Keratinocyte (primary cell): Measurements from ENCODE around the gene SPRYD3. TPM values are rescaled to one million over a fixed set of nuclear protein-coding genes. Genes with fewer than 3 reads are reported as not detected.

ENCODE experiments used
- DNase-seq: peaks from one replicate; pipeline ENCODE4 v3.0.0-alpha.2; 2011; ENCODE audit warnings: low read depth, missing footprints, low spot score
- FAIRE-seq: peaks from 2 replicates; lab custom pipeline; 2011; peaks lifted over from hg19 to GRCh38; lab: Jason Lieb, UNC
- H2AFZ ChIP-seq: 2 replicates; pipeline ENCODE4 v1.6.0; 2012; ENCODE audit warnings: low read length, control low read depth, inconsistent platforms; ENCODE audit not compliant: control insufficient read depth
- H3K27ac ChIP-seq: 2 replicates; pipeline ENCODE4 v1.5.1; 2011; ENCODE audit warnings: low read length; ENCODE audit not compliant: control insufficient read depth, insufficient read depth
- H3K27me3 ChIP-seq: 3 replicates; pipeline ENCODE4 v1.6.0; 2011; ENCODE audit warnings: low read length; ENCODE audit not compliant: control insufficient read depth, insufficient read depth; ENCODE audit errors: extremely low read depth
- H3K36me3 ChIP-seq, 2 experiments: 2 replicates in 1 of 2; 3 replicates in 1 of 2; pipeline ENCODE4 v1.5.1; 2011; ENCODE audit warnings: low read length in 2 of 2, mild to moderate bottlenecking in 1 of 2; ENCODE audit not compliant: control insufficient read depth in 2 of 2, insufficient read depth in 2 of 2; ENCODE audit errors: extremely low read depth in 1 of 2
- H3K4me1 ChIP-seq: 3 replicates; pipeline ENCODE4 v1.5.1; 2011; ENCODE audit warnings: low read length; ENCODE audit not compliant: control insufficient read depth, insufficient read depth; ENCODE audit errors: extremely low read depth
- H3K4me2 ChIP-seq: 3 replicates; pipeline ENCODE4 v1.6.0; 2011; ENCODE audit warnings: low read depth, low read length; ENCODE audit not compliant: control insufficient read depth, insufficient read depth; ENCODE audit errors: extremely low read depth
- H3K4me3 ChIP-seq, 3 experiments: fragments of 200-600 bp in 1 of 3; sonication (generic) in 1 of 3; 2 replicates in 2 of 3; 3 replicates in 1 of 3; pipeline ENCODE4 v1.5.1; 2011 to 2016; ENCODE audit warnings: low read length in 3 of 3, mild to moderate bottlenecking in 3 of 3, control low read depth in 2 of 3, inconsistent platforms in 1 of 3, low read depth in 1 of 3, mixed read lengths in 1 of 3, mixed run types in 1 of 3, moderate library complexity in 1 of 3; ENCODE audit not compliant: control insufficient read depth in 2 of 3, insufficient read depth in 2 of 3; ENCODE audit errors: extremely low read depth in 1 of 3
- H3K79me2 ChIP-seq: 2 replicates; pipeline ENCODE4 v1.6.0; 2012; ENCODE audit warnings: low read length; ENCODE audit not compliant: control insufficient read depth, insufficient read depth
- H3K9ac ChIP-seq: 3 replicates; pipeline ENCODE4 v1.6.0; 2011; ENCODE audit warnings: low read length; ENCODE audit not compliant: control insufficient read depth, insufficient read depth; ENCODE audit errors: extremely low read depth
- H3K9me1 ChIP-seq: 3 replicates; pipeline ENCODE4 v1.6.0; 2011; ENCODE audit warnings: low read length; ENCODE audit not compliant: control insufficient read depth, insufficient read depth; ENCODE audit errors: extremely low read depth
- H3K9me3 ChIP-seq: 2 replicates; pipeline ENCODE4 v1.5.1; 2012; ENCODE audit warnings: low read depth, low read length; ENCODE audit not compliant: control insufficient read depth
- H4K20me1 ChIP-seq: 3 replicates; pipeline ENCODE4 v1.6.0; 2011; ENCODE audit warnings: low read length; ENCODE audit not compliant: control insufficient read depth, insufficient read depth; ENCODE audit errors: extremely low read depth
- CTCF ChIP-seq, 3 experiments: IDR thresholded peaks in 1 of 3; conservative IDR thresholded peaks in 1 of 3; optimal IDR thresholded peaks in 1 of 3; 2 replicates in 2 of 3; 3 replicates in 1 of 3; pipeline versions ENCODE3 to v1.5.1; 2011; ENCODE audit warnings: low read length in 3 of 3, mild to moderate bottlenecking in 3 of 3, moderate library complexity in 2 of 3, control low read depth in 1 of 3, inconsistent platforms in 1 of 3; ENCODE audit not compliant: insufficient read depth in 2 of 3; ENCODE audit errors: extremely low read depth in 1 of 3
- EZH2 ChIP-seq: IDR thresholded peaks from one replicate; pipeline ENCODE4 v1.6.1; 2012; ENCODE audit warnings: inconsistent platforms, mild to moderate bottlenecking, low read length, moderate library complexity
- dilution Hi-C: fragments of 300-500 bp; cut with MboI; formaldehyde crosslinking; loops from one replicate; pipeline ENCODE4 v1.7.0; 2020; ENCODE audit warnings: low sequenced_read_pairs; ENCODE audit not compliant: extremely low pct_ligation_motif_present
- polyA plus RNA-seq, 5 experiments: library from polyadenylated mRNA; depleted of rRNA in 3 of 5; stranded (reverse) in 3 of 5; stranded (forward) in 1 of 5; unstranded in 1 of 5; fragments of >200 nt; gene quantifications; 1 replicate in 1 of 5; 2 replicates in 3 of 5; 3 replicates in 1 of 5; pipeline versions ENCODE4 v1.2.1 to v1.2.3, GENCODE V29; 2011 to 2012; ENCODE audit warnings: missing spikeins in 2 of 5, low read depth in 1 of 5, low replicate concordance in 1 of 5

Gene SPRYD3
- polyA plus RNA-seq, 1 donor (not counting 4 experiments of a cell fraction or from before 2014, with no cell fraction given), result 27.5 TPM

DNA sequence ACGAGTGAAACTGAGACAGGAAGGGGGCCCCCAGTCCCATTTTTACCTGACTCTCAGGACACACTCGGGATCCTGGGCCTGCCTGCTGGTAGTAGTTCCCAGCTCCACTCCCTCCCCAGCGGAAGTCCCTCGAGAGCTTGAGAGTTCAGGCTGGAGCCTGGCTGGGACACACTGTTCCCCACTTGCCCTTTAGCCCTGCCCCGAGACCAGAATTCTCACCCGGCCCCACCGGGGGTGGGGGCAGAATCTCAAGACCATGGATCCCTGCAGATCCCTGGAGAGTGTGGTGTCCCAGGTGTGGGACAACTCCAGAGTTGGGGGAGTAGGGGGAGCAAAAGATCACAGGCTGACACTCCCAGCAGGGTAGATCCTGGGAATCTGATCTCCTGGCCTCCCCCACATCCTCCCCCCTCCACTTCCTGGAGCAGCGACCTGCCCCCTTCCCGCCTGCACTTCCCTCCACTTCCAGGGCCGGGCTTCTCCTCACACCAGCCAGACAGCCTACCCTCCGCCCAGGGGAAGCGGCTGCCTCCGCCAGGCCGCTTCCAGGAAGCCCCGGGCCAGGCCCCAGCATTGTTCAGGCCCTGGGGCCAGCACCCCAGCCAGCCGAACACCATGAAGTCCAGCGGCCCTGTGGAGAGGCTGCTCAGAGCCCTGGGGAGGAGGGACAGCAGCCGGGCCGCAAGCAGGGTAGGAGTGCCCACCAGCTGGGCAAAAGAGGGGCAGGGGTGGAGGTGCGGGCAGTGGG lies 29.4 kb downstream of the SPRYD3 start, which contains the start of gene TNS2:
TSS of gene TNS2 (plus strand) at position 495 of the 748 bp plus-strand sequence. CDS start at position 616, 121 bp downstream.
- FAIRE-seq, result no peak
- no peak for DNase-seq
- Histone ChIP-seq H3K4me2 (peak within 1 kb of the TSS; percentile 51), H3K4me3 (no peak within 1 kb of the TSS), H3K36me3 (peaks cover 0 to 3% of the 10 kb centered on the region in 2 experiments), H3K4me1 (peaks cover 51% of the 10 kb centered on the region), H3K27ac (no peak within 1 kb of the TSS), H3K27me3 (no peaks in the 10 kb centered on the region), H2AFZ (no peak within 1 kb of the TSS), H3K79me2 (no peaks in the 10 kb centered on the region), H4K20me1 (no peaks in the 10 kb centered on the region), H3K9ac (peak within 1 kb of the TSS; percentile 18), H3K9me1 (peaks cover 3% of the 10 kb centered on the region), H3K9me3 (no peaks in the 10 kb centered on the region)
- dilution Hi-C loops, result no loop called here
- TF ChIP-seq CTCF (optimal IDR thresholded peaks at IDR 0.05 in 1 of 3, IDR thresholded peaks at IDR 0.05 in 1 of 3, conservative IDR thresholded peaks at IDR 0.05 in 1 of 3; ENCODE audit: extremely low read depth in 1 of 3, insufficient read depth in 2 of 3, low read length in 3 of 3) (no peak), EZH2 (no peak)

DNA sequence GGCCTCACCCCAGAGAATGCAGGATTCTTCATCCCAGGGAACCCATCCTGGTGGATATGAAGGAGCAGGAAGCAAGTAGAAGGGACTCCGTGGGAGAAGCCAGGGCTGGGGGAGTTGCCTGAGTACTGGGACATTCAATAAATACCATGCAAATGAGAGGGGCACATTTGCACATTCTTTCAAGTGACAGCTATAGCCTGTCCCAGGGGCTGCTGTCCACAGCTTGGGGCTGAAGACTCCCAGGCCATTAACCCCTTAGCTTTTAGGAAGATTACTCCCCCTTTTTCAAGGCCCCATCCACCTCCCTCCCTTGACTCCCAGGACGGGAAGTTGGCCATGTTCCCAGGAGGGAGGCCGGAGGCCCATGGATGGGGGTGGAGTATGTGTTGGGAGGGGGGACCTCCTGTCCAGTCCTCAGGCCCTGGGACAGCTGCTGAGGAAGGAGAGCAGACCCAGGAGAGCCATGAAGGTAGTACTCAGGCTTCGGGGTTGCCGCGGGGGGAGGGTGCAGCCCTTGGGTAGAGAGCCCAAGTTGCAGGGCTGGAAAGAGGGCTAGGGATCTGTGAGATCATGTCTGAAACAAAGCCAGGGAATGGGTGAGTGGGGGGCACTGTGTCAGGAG lies 30.3 kb downstream of the SPRYD3 start:
- dilution Hi-C loops, result no loop called here
- Histone ChIP-seq H3K9ac (no peak overlapping the region), H3K4me2 (peak overlapping the region; percentile 28), H3K4me1 (peaks cover 50% of the 10 kb centered on the region), H3K9me1 (peaks cover 4% of the 10 kb centered on the region), H3K9me3 (no peaks in the 10 kb centered on the region), H3K79me2 (no peaks in the 10 kb centered on the region), H3K36me3 (peaks cover 0 to 3% of the 10 kb centered on the region in 2 experiments), H2AFZ (no peak overlapping the region), H3K27me3 (no peaks in the 10 kb centered on the region), H3K4me3 (no peak overlapping the region), H4K20me1 (no peaks in the 10 kb centered on the region), H3K27ac (no peak overlapping the region)
- FAIRE-seq (no peak), DNase-seq (no peak)
- TF ChIP-seq CTCF (optimal IDR thresholded peaks at IDR 0.05 in 1 of 3, IDR thresholded peaks at IDR 0.05 in 1 of 3, conservative IDR thresholded peaks at IDR 0.05 in 1 of 3; ENCODE audit: extremely low read depth in 1 of 3, insufficient read depth in 2 of 3, low read length in 3 of 3), result no peak
- TF ChIP-seq EZH2, result no peak
